ENCODE results near the gene PSME1. TPM values are rescaled to one million over a fixed set of nuclear protein-coding genes. Genes with fewer than 3 reads are reported as not detected.

Gene PSME1
- polyA plus RNA-seq, 1 donor from 2014 or later, result 55.8 TPM

GRCh38 chr14:24162093-24162492 is 26.1 kb downstream of the PSME1 start:
- no peak overlapping the region for H3K9ac ChIP-seq (ENCODE audit: low read length)
- no peak overlapping the region for H3K4me2 ChIP-seq (ENCODE audit: low read length)
- no peaks in the 10 kb centered on the region for H4K20me1 ChIP-seq (ENCODE audit: insufficient read depth)
- no peaks in the 10 kb centered on the region for H3K79me2 ChIP-seq (replicated peaks; ENCODE audit: insufficient read depth, low read length)
- TF ChIP-seq TAF1 (IDR thresholded peaks at IDR 0.05; ENCODE audit: low read depth) (no peak), POLR2AphosphoS5 (IDR thresholded peaks at IDR 0.05) (no peak)
- H2AFZ ChIP-seq (ENCODE audit: low read depth, low read length), result no peak overlapping the region
- no peak overlapping the region for H3K4me3 ChIP-seq (ENCODE audit: low read length)
- no peaks in the 10 kb centered on the region for H3K36me3 ChIP-seq (ENCODE audit: insufficient read depth, low read length)
- no peaks in the 10 kb centered on the region for H3K27me3 ChIP-seq (ENCODE audit: insufficient read depth, low read depth, low read length)
- no peak overlapping the region for H3K27ac ChIP-seq (ENCODE audit: low read length)
- no peaks in the 10 kb centered on the region for H3F3A ChIP-seq (ENCODE audit: insufficient read depth, low read length, poor library complexity, severe bottlenecking)
- H3K9me2 ChIP-seq (ENCODE audit: insufficient read depth, low read length), result no peaks in the 10 kb centered on the region
- H3K9me3 ChIP-seq (ENCODE audit: low read length), result no peaks in the 10 kb centered on the region

GRCh38 chr14:24164518-24164991 is 28.6 kb downstream of the PSME1 start:
- Histone ChIP-seq H4K20me1 (ENCODE audit: insufficient read depth) (no peaks in the 10 kb centered on the region), H3K4me2 (ENCODE audit: low read length) (no peak overlapping the region), H3K9ac (ENCODE audit: low read length) (no peak overlapping the region), H3K79me2 (replicated peaks; ENCODE audit: insufficient read depth, low read length) (no peaks in the 10 kb centered on the region), H3K9me3 (ENCODE audit: low read length) (no peaks in the 10 kb centered on the region), H2AFZ (ENCODE audit: low read depth, low read length) (no peak overlapping the region), H3K36me3 (ENCODE audit: insufficient read depth, low read length) (no peaks in the 10 kb centered on the region), H3F3A (ENCODE audit: insufficient read depth, low read length, poor library complexity, severe bottlenecking) (no peaks in the 10 kb centered on the region), H3K27ac (ENCODE audit: low read length) (no peak overlapping the region), H3K9me2 (ENCODE audit: insufficient read depth, low read length) (no peaks in the 10 kb centered on the region), H3K27me3 (ENCODE audit: insufficient read depth, low read depth, low read length) (no peaks in the 10 kb centered on the region), H3K4me3 (ENCODE audit: low read length) (no peak overlapping the region)
- no peak for TF ChIP-seq RAD21 (conservative IDR thresholded peaks at IDR 0.05)

GRCh38 chr14:24165785-24166184 is 29.8 kb downstream of the PSME1 start:
- H3K9ac ChIP-seq (ENCODE audit: low read length), result no peak overlapping the region
- H3F3A ChIP-seq (ENCODE audit: insufficient read depth, low read length, poor library complexity, severe bottlenecking), result no peaks in the 10 kb centered on the region
- H4K20me1 ChIP-seq (ENCODE audit: insufficient read depth), result no peaks in the 10 kb centered on the region
- no peak overlapping the region for H3K27ac ChIP-seq (ENCODE audit: low read length)
- H3K9me3 ChIP-seq (ENCODE audit: low read length), result no peaks in the 10 kb centered on the region
- no peak overlapping the region for H2AFZ ChIP-seq (ENCODE audit: low read depth, low read length)
- no peak overlapping the region for H3K4me2 ChIP-seq (ENCODE audit: low read length)
- H3K9me2 ChIP-seq (ENCODE audit: insufficient read depth, low read length), result no peaks in the 10 kb centered on the region
- no peak overlapping the region for H3K4me3 ChIP-seq (ENCODE audit: low read length)
- H3K79me2 ChIP-seq (replicated peaks; ENCODE audit: insufficient read depth, low read length), result no peaks in the 10 kb centered on the region
- TF ChIP-seq EP300 (conservative IDR thresholded peaks at IDR 0.05; ENCODE audit: poor library complexity, severe bottlenecking) (no peak), REST (IDR thresholded peaks at IDR 0.05; ENCODE audit: borderline replicate concordance) (no peak), MXI1 (conservative IDR thresholded peaks at IDR 0.05; ENCODE audit: poor library complexity, severe bottlenecking) (no peak), CTCF (IDR thresholded peaks at IDR 0.05; ENCODE audit: poor library complexity, severe bottlenecking) (no peak)
- H3K36me3 ChIP-seq (ENCODE audit: insufficient read depth, low read length), result no peaks in the 10 kb centered on the region
- H3K27me3 ChIP-seq (ENCODE audit: insufficient read depth, low read depth, low read length), result no peaks in the 10 kb centered on the region

Measured in neural cell (in vitro differentiated cells).